ENCODE measurements around the gene HIC2.
"Not testable (repeated sequence)": the region's sequence is repeated elsewhere in the genome, so short reads cannot be mapped to it uniquely, and the experiment has no call there.

The HIC2 gene

GRCh38 chr22:21446128-21446826 is 29.1 kb downstream of the HIC2 start:
- H3K9me3 ChIP-seq (ENCODE audit: control insufficient read depth in 2 of 2, low read length in 2 of 2): no peaks in the 10 kb centered on the region
- no peaks in the 10 kb centered on the region for H3K27me3 ChIP-seq (ENCODE audit: control insufficient read depth in 1 of 2, insufficient read depth in 2 of 2, low read length in 2 of 2)
- H3K4me1 ChIP-seq (ENCODE audit: control insufficient read depth, insufficient read depth, low read length): no peaks in the 10 kb centered on the region
- no peak overlapping the region for H3K9ac ChIP-seq (ENCODE audit: low read length in 2 of 2)
- no peak overlapping the region for H3K27ac ChIP-seq (ENCODE audit: low read length)
- H3K36me3 ChIP-seq (ENCODE audit: control insufficient read depth in 2 of 2, insufficient read depth in 2 of 2, low read length in 2 of 2): peaks cover 12 to 15% of the 10 kb centered on the region in 2 donors
- no peak overlapping the region for H3K4me3 ChIP-seq (ENCODE audit: low read length in 2 of 2)

GRCh38 chr22:21446827-21447690 is 29.9 kb downstream of the HIC2 start:
- Histone ChIP-seq H3K27me3 (ENCODE audit: control insufficient read depth in 1 of 2, insufficient read depth in 2 of 2, low read length in 2 of 2) (no peaks in the 10 kb centered on the region), H3K27ac (ENCODE audit: low read length) (no peak overlapping the region), H3K9ac (ENCODE audit: low read length in 2 of 2) (no peak overlapping the region), H3K36me3 (ENCODE audit: control insufficient read depth in 2 of 2, insufficient read depth in 2 of 2, low read length in 2 of 2) (peaks cover 12 to 15% of the 10 kb centered on the region in 2 donors), H3K4me3 (ENCODE audit: low read length in 2 of 2) (no peak overlapping the region), H3K4me1 (ENCODE audit: control insufficient read depth, insufficient read depth, low read length) (no peaks in the 10 kb centered on the region), H3K9me3 (ENCODE audit: control insufficient read depth in 2 of 2, low read length in 2 of 2) (no peaks in the 10 kb centered on the region)

GRCh38 chr22:21447694-21448402 is 30.7 kb downstream of the HIC2 start:
- H3K27me3 ChIP-seq (ENCODE audit: control insufficient read depth in 1 of 2, insufficient read depth in 2 of 2, low read length in 2 of 2): no peaks in the 10 kb centered on the region
- H3K36me3 ChIP-seq (ENCODE audit: control insufficient read depth in 2 of 2, insufficient read depth in 2 of 2, low read length in 2 of 2): peaks cover 12 to 15% of the 10 kb centered on the region in 2 donors
- H3K27ac ChIP-seq (ENCODE audit: low read length): no peak overlapping the region
- H3K9me3 ChIP-seq (ENCODE audit: control insufficient read depth in 2 of 2, low read length in 2 of 2): no peaks in the 10 kb centered on the region
- H3K9ac ChIP-seq (ENCODE audit: low read length in 2 of 2): no peak overlapping the region
- no peak overlapping the region for H3K4me3 ChIP-seq (ENCODE audit: low read length in 2 of 2)
- no peaks in the 10 kb centered on the region for H3K4me1 ChIP-seq (ENCODE audit: control insufficient read depth, insufficient read depth, low read length)

GRCh38 chr22:21448627-21449416 is 31.7 kb downstream of the HIC2 start:
- Histone ChIP-seq H3K27ac (ENCODE audit: low read length) (no peak overlapping the region), H3K36me3 (ENCODE audit: control insufficient read depth in 2 of 2, insufficient read depth in 2 of 2, low read length in 2 of 2) (peaks cover 8 to 15% of the 10 kb centered on the region in 2 donors), H3K9me3 (ENCODE audit: control insufficient read depth in 2 of 2, low read length in 2 of 2) (no peaks in the 10 kb centered on the region)

GRCh38 chr22:21449531-21450319 is 32.6 kb downstream of the HIC2 start:
- Histone ChIP-seq H3K4me1 (ENCODE audit: control insufficient read depth, insufficient read depth, low read length) (no peaks in the 10 kb centered on the region), H3K27me3 (ENCODE audit: control insufficient read depth in 1 of 2, insufficient read depth in 2 of 2, low read length in 2 of 2) (no peaks in the 10 kb centered on the region), H3K4me3 (ENCODE audit: low read length in 2 of 2) (no peak overlapping the region), H3K27ac (ENCODE audit: low read length) (no peak overlapping the region), H3K9me3 (ENCODE audit: control insufficient read depth in 2 of 2, low read length in 2 of 2) (no peaks in the 10 kb centered on the region), H3K36me3 (ENCODE audit: control insufficient read depth in 2 of 2, insufficient read depth in 2 of 2, low read length in 2 of 2) (peaks cover 8 to 15% of the 10 kb centered on the region in 2 donors), H3K9ac (ENCODE audit: low read length in 2 of 2) (no peak overlapping the region)

More at GRCh38 chr22:21448627-21449416, 31.7 kb downstream of the HIC2 start:
- Histone ChIP-seq H3K27me3 (ENCODE audit: control insufficient read depth in 1 of 2, insufficient read depth in 2 of 2, low read length in 2 of 2) (no peaks in the 10 kb centered on the region), H3K4me1 (ENCODE audit: control insufficient read depth, insufficient read depth, low read length) (no peaks in the 10 kb centered on the region), H3K4me3 (ENCODE audit: low read length in 2 of 2) (no peak overlapping the region), H3K9ac (ENCODE audit: low read length in 2 of 2) (no peak overlapping the region)

- Histone ChIP-seq H3K4me3 (ENCODE audit: low read length in 2 of 2) (no peak overlapping the region), H3K36me3 (ENCODE audit: control insufficient read depth in 2 of 2, insufficient read depth in 2 of 2, low read length in 2 of 2) (peaks cover 4 to 11% of the 10 kb centered on the region in 2 donors), H3K4me1 (ENCODE audit: control insufficient read depth, insufficient read depth, low read length) (no peaks in the 10 kb centered on the region), H3K9me3 (ENCODE audit: control insufficient read depth in 2 of 2, low read length in 2 of 2) (no peaks in the 10 kb centered on the region), H3K9ac (ENCODE audit: low read length in 2 of 2) (no peak overlapping the region), H3K27me3 (ENCODE audit: control insufficient read depth in 1 of 2, insufficient read depth in 2 of 2, low read length in 2 of 2) (no peaks in the 10 kb centered on the region), H3K27ac (ENCODE audit: low read length) (no peak overlapping the region)
Measured at GRCh38 chr22:21450320-21450831, 33.2 kb downstream of the HIC2 start.

- Histone ChIP-seq H3K9ac (ENCODE audit: low read length in 2 of 2) (no peak overlapping the region), H3K36me3 (ENCODE audit: control insufficient read depth in 2 of 2, insufficient read depth in 2 of 2, low read length in 2 of 2) (peaks cover 4 to 11% of the 10 kb centered on the region in 2 donors), H3K4me1 (ENCODE audit: control insufficient read depth, insufficient read depth, low read length) (no peaks in the 10 kb centered on the region), H3K27ac (ENCODE audit: low read length) (no peak overlapping the region), H3K27me3 (ENCODE audit: control insufficient read depth in 1 of 2, insufficient read depth in 2 of 2, low read length in 2 of 2) (no peaks in the 10 kb centered on the region), H3K4me3 (ENCODE audit: low read length in 2 of 2) (no peak overlapping the region), H3K9me3 (ENCODE audit: control insufficient read depth in 2 of 2, low read length in 2 of 2) (no peaks in the 10 kb centered on the region)
Measured at GRCh38 chr22:21450858-21451353, 33.7 kb downstream of the HIC2 start.

GRCh38 chr22:21451545-21452520 is 34.7 kb downstream of the HIC2 start:
- no peaks in the 10 kb centered on the region for H3K9me3 ChIP-seq (ENCODE audit: control insufficient read depth in 2 of 2, low read length in 2 of 2)
- H3K27me3 ChIP-seq (ENCODE audit: control insufficient read depth in 1 of 2, insufficient read depth in 2 of 2, low read length in 2 of 2): no peaks in the 10 kb centered on the region
- no peak overlapping the region for H3K4me3 ChIP-seq (ENCODE audit: low read length in 2 of 2)
- H3K9ac ChIP-seq (ENCODE audit: low read length in 2 of 2): no peak overlapping the region
- no peaks in the 10 kb centered on the region for H3K4me1 ChIP-seq (ENCODE audit: control insufficient read depth, insufficient read depth, low read length)
- no peak overlapping the region for H3K27ac ChIP-seq (ENCODE audit: low read length)
- H3K36me3 ChIP-seq (ENCODE audit: control insufficient read depth in 2 of 2, insufficient read depth in 2 of 2, low read length in 2 of 2): peaks cover 0 to 4% of the 10 kb centered on the region in 2 donors

GRCh38 chr22:21452666-21453065 is 35.5 kb downstream of the HIC2 start:
- not testable (repeated sequence) for H3K27ac ChIP-seq (ENCODE audit: low read length); H3K36me3 ChIP-seq (ENCODE audit: control insufficient read depth in 2 of 2, insufficient read depth in 2 of 2, low read length in 2 of 2); H3K9me3 ChIP-seq (ENCODE audit: control insufficient read depth in 2 of 2, low read length in 2 of 2); H3K9ac ChIP-seq (ENCODE audit: low read length in 2 of 2); H3K4me1 ChIP-seq (ENCODE audit: control insufficient read depth, insufficient read depth, low read length); H3K4me3 ChIP-seq (ENCODE audit: low read length in 2 of 2); H3K27me3 ChIP-seq (ENCODE audit: control insufficient read depth in 1 of 2, insufficient read depth in 2 of 2, low read length in 2 of 2)

All from stomach smooth muscle (tissue), 2 donors.